Fibroblast of peridontal ligament (primary cell): ENCODE data around the gene PSMB11.

Experiments used
- DNase-seq: peaks from one replicate; pipeline ENCODE4 v3.0.0-alpha.2; 2010; ENCODE audit errors: extremely low read depth

Gene PSMB11

DNA sequence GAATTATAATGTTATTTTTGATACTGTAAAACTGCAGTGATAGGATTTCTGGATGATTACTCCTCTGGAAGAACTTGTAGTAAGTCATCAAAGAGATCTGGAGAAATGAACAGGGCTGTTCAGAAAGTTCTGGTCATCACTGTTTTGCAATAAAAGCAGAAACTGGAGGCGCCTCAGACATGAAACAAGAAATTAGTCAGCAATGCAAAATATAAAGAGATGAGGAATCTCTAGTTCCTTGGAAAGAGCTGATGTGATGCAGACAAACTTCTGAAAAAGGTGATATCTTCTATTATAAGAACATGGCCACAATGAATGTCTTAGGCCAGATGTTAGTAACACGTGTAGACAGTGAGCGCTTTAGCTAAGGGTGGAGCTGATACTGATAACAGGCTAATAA, 43.4 kb downstream of the PSMB11 start:
- peak; percentile 47 for DNase-seq

DNA sequence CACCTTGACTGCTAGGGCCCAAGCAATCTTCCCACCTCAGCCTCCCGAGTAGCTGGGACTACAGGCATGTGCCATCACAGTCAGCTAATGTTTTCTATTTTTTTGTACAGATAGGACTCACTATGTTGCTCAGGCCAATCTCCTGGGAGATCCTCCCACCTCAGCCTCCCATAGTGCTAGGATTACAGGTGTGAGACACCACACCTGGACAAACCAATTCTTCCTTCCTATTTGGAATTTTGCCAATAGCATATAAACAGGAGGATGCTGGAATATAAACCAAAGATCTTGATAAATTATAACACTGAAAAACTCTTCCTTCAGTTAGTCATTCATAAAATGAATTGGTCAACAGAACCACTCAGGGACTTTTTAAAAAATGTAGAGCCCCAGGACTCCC, 44.6 kb downstream of the PSMB11 start:
- no peak for DNase-seq

DNA sequence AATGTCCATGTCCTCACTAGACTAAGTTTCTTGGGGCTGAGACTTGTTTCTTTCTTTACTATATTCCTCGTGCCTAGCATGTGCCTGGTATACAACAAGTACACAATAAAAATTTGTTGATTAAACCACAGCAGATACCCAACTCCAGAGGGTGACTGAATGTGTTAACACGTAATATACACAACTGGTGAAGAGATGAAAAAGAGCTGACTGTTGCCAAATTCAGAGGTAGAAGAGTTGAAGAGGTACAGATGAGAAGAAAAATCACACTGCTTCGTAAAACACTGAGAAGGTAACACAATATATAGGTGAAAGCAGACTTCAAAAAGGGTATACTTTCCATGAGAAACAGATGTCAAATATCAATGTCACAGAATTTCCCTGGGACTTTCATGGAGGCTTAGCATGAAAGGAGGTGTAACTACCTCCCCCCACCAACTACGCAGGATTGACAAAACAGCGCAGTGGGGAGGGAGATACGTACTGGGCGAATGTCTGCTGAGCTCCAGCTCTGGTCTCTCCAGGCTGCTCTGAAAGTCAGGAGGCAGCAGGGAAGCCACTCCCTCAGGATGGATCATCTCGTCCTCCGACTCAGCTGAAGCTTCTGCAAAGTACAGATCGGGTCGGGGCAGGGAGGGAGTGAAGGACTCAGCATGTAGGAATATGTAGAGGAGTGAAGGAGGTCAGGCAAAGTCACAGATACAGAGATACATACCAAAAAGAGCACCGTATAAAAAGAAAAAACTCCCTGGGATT, 47.7 kb downstream of the PSMB11 start:
- no peak for DNase-seq

- DNase-seq, result no peak
Observed at GRCh38 chr14:23090254-23090636, 48.2 kb downstream of the PSMB11 start.

GRCh38 chr14:23091294-23092225, 49.5 kb downstream of the PSMB11 start:
- no peak for DNase-seq

DNA sequence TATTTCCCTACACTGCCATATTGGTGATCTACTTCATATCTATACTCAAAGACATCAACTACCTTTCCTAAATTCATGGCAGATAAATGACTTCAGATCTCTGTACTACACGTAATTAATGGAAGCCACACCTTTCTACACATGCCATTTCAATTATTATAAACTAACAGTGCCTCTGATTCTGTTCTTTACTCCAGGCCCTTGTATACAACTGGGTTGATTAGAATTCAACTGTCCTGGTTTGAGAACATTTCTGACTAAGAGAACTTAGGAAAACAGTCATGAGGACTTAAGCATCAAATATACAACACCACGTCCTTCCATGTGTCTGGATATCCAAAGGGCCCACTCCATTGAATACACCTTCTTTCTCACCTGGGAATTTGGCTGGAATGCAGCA, 51.1 kb downstream of the PSMB11 start:
- DNase-seq, result no peak

DNA sequence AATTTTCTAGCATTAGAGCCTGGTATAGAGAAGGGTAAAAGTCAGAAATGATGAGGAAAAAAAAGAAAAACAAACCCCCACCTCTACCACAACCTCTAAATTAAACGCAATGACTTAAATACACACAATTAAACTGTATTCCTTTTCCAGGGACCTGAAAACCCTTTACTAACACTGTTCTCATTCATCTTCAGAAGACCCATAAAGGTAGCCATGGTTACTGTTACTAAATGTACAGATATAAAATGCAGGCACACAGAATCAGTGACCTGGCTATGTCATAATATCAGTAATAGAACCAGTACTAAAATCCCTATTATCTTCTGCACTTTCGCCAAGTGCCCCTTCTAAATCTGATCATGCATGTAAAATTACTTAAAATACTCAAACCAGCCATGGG, 51.5 kb downstream of the PSMB11 start:
- no peak for DNase-seq
